B cell (primary cell): ENCODE measurements around the gene PPP1R3E. TPM values are rescaled to one million over a fixed set of nuclear protein-coding genes. Genes with fewer than 3 reads are reported as not detected.

Source experiments
- ATAC-seq: fragments of 200-7000 bp; cut with Tn5 transposase; one replicate; pipeline ENCODE4 v1.10.0; 2021; ENCODE audit warnings: low read depth, mild to moderate bottlenecking, moderate number of reproducible peaks, moderate library complexity
- CTCF ChIA-PET: fragments of 350-600 bp; sonication (Branson Sonifier 250); formaldehyde crosslinking; loops from one replicate; lab custom pipeline; 2021; ENCODE audit warnings: antibody characterized with exemption, inconsistent platforms; lab: Charles Lee
- POLR2A ChIA-PET: fragments of 350-600 bp; sonication (Branson Sonifier 250); formaldehyde crosslinking; loops from one replicate; lab custom pipeline; 2021; ENCODE audit warnings: antibody characterized with exemption; lab: Charles Lee
- DNase-seq: peaks from one replicate; pipeline ENCODE4 v3.0.0; 2013
- H2AFZ ChIP-seq: 2 replicates; pipeline ENCODE4 v1.6.1; 2012; ENCODE audit warnings: mild to moderate bottlenecking, low read depth, low read length; ENCODE audit not compliant: insufficient read depth, poor library complexity, severe bottlenecking
- H3K27ac ChIP-seq, 2 donors: 1 replicate in 1 of 2; 2 replicates in 1 of 2; pipeline ENCODE4 v1.5.1; 2012 to 2013; ENCODE audit warnings: low read length in 2 of 2, mild to moderate bottlenecking in 2 of 2, moderate library complexity in 1 of 2
- H3K27me3 ChIP-seq, 4 experiments: fragments of 200-600 bp in 1 of 4; sonication (generic) in 1 of 4; replicated peaks in 1 of 4; 1 replicate in 2 of 4; 2 replicates in 2 of 4; pipeline versions ENCODE4 v1.6.1 to v1.7.0; 2013 to 2016; ENCODE audit warnings: low read length in 3 of 4, mild to moderate bottlenecking in 2 of 4, mixed read lengths in 1 of 4, moderate library complexity in 1 of 4; ENCODE audit not compliant: insufficient read depth in 4 of 4, control insufficient read depth in 3 of 4; ENCODE audit errors: control extremely low read depth in 1 of 4
- H3K36me3 ChIP-seq, 2 experiments: replicated peaks in 1 of 2; 1 replicate in 1 of 2; 2 replicates in 1 of 2; pipeline versions ENCODE4 v1.6.1 to v1.7.1; 2013; ENCODE audit warnings: low read length in 1 of 2; ENCODE audit not compliant: insufficient read depth in 2 of 2, control insufficient read depth in 1 of 2; ENCODE audit errors: control extremely low read depth in 1 of 2, extremely low read depth in 1 of 2
- H3K4me1 ChIP-seq, 2 donors: fragments of 200-600 bp in 1 of 2; sonication (generic) in 1 of 2; 1 replicate in 1 of 2; 2 replicates in 1 of 2; pipeline versions ENCODE4 v1.5.1 to v1.6.1; 2013 to 2017; ENCODE audit warnings: low read length in 2 of 2; ENCODE audit not compliant: control insufficient read depth in 2 of 2, insufficient read depth in 2 of 2
- H3K4me2 ChIP-seq: replicated peaks from 2 replicates; pipeline ENCODE3; 2012; ENCODE audit warnings: mild to moderate bottlenecking, low read depth, low read length; ENCODE audit not compliant: poor library complexity, severe bottlenecking
- H3K4me3 ChIP-seq, 5 experiments: fragments of 200-600 bp in 1 of 5; sonication (generic) in 1 of 5; 1 replicate in 3 of 5; 2 replicates in 2 of 5; pipeline versions ENCODE4 v1.5.1 to v1.7.0; 2011 to 2016; ENCODE audit warnings: low read length in 4 of 5, mild to moderate bottlenecking in 4 of 5, low read depth in 2 of 5, control low read depth in 1 of 5, moderate library complexity in 1 of 5; ENCODE audit not compliant: insufficient read depth in 1 of 5; ENCODE audit errors: control extremely low read depth in 1 of 5, extremely low read depth in 1 of 5
- H3K79me2 ChIP-seq: fragments of 200-600 bp; sonication (generic); one replicate; pipeline ENCODE4 v1.6.0; 2016; ENCODE audit warnings: low read length; ENCODE audit not compliant: control insufficient read depth, insufficient read depth
- H3K9ac ChIP-seq: fragments of 200-600 bp; sonication (generic); 2 replicates; pipeline ENCODE4 v1.6.1; 2017; ENCODE audit warnings: mild to moderate bottlenecking, low read length, moderate library complexity
- H3K9me3 ChIP-seq, 3 donors: one replicate each; pipeline versions ENCODE4 v1.6.1 to v1.7.1; 2013; ENCODE audit warnings: low read length in 2 of 3; ENCODE audit not compliant: control insufficient read depth in 2 of 3, insufficient read depth in 1 of 3; ENCODE audit errors: control extremely low read depth in 1 of 3
- H4K20me1 ChIP-seq: 2 replicates; pipeline ENCODE4 v1.6.0; 2012; ENCODE audit warnings: mild to moderate bottlenecking, low read length; ENCODE audit not compliant: insufficient read depth, control insufficient read depth, poor library complexity, severe bottlenecking
- H3K27ac Mint-ChIP-seq: one replicate; pipeline ENCODE4 v1.8.0; 2021; ENCODE audit warnings: mixed read lengths
- H3K27me3 Mint-ChIP-seq: one replicate; pipeline ENCODE4 v1.8.0; 2021; ENCODE audit warnings: mixed read lengths
- H3K4me1 Mint-ChIP-seq: one replicate; pipeline ENCODE4 v1.8.0; 2021; ENCODE audit warnings: mixed read lengths
- H3K4me3 Mint-ChIP-seq: one replicate; pipeline ENCODE4 v1.8.0; 2021; ENCODE audit warnings: mixed read lengths
- H3K9me3 Mint-ChIP-seq: one replicate; pipeline ENCODE4 v1.8.0; 2022; ENCODE audit warnings: mixed read lengths; ENCODE audit not compliant: insufficient read depth
- CTCF ChIP-seq: fragments of 200-600 bp; IDR thresholded peaks from one replicate; pipeline ENCODE4 v1.8.0; 2022; ENCODE audit warnings: antibody characterized with exemption, mild to moderate bottlenecking
- EZH2 ChIP-seq: IDR thresholded peaks from 2 replicates; pipeline ENCODE4 v1.6.1; 2012; ENCODE audit warnings: borderline replicate concordance, low read depth, mild to moderate bottlenecking, moderate library complexity, low read length; ENCODE audit not compliant: insufficient read depth, poor library complexity, severe bottlenecking
- WGBS: methylation state at CpG from one replicate; pipeline ENCODE4 v1.1.5; 2013; ENCODE audit warnings: missing lambda C conversion rate; ENCODE audit not compliant: insufficient coverage; 5-methylcytosine and 5-hydroxymethylcytosine counted together
- intact Hi-C: fragments of 100-400 bp; cut with micrococcal nuclease; formaldehyde crosslinking; loops from one replicate; pipeline ENCODE4 v1.10.0; 2022
- polyA plus RNA-seq: library from polyadenylated mRNA; depleted of rRNA; stranded (reverse); fragments of >200 nt; gene quantifications from 2 replicates; pipeline ENCODE4 v1.2.3, GENCODE V29; 2012
- total RNA-seq, 2 donors: library from RNA; stranded (reverse); fragments of 120-200 nt in 1 of 2; gene quantifications; 1 replicate in 1 of 2; 2 replicates in 1 of 2; pipeline versions ENCODE4 v1.2.3 to v1.2.4, GENCODE V29; 2013 to 2022

The PPP1R3E gene
- total and polyA plus RNA-seq, 2 donors (not counting 1 experiment from before 2014, with no cell fraction given), result 56.9 to 76.7 TPM

- H2AFZ ChIP-seq, result no peak overlapping the region
- H3K27me3 ChIP-seq, result no peaks in the 10 kb centered on the region
- H3K27ac ChIP-seq, result no peak overlapping the region
- TF ChIP-seq EZH2, result no peak
- TF ChIP-seq CTCF, result no peak
- no peak overlapping the region for H3K4me3 Mint-ChIP-seq
- peaks cover 19 to 22% of the 10 kb centered on the region in 2 donors for H3K4me1 ChIP-seq
- POLR2A ChIA-PET, result no interaction called here
- DNase-seq (no peak), ATAC-seq (no peak)
- H3K36me3 ChIP-seq, result peaks cover 7 to 32% of the 10 kb centered on the region in 2 experiments
- no peak overlapping the region for H3K4me2 ChIP-seq
- CTCF ChIA-PET, result interaction anchor here (6.4 to 6.7 kb wide), 2 partner anchors 24 to 204 kb away, joined by 32 to 56 read pairs; partner anchors contain the start of gene PPP1R3E
- H3K9me3 ChIP-seq, result no peaks in the 10 kb centered on the region
- peaks cover 32% of the 10 kb centered on the region for H3K4me1 Mint-ChIP-seq
- intact Hi-C loops, result no loop called here
- 100% methylated on average over 3 of the region's 7 CpGs for WGBS
- H3K9ac ChIP-seq, result no peak overlapping the region
- H3K27me3 Mint-ChIP-seq, result no peaks in the 10 kb centered on the region
- H3K27ac Mint-ChIP-seq, result no peak overlapping the region
- peaks cover 13% of the 10 kb centered on the region for H4K20me1 ChIP-seq
- H3K79me2 ChIP-seq, result peaks cover 15% of the 10 kb centered on the region
- no peak overlapping the region for H3K4me3 ChIP-seq
- H3K9me3 Mint-ChIP-seq, result no peaks in the 10 kb centered on the region
These were observed 22.3 kb upstream of the PPP1R3E start for GRCh38 chr14:23324993-23325392.

- Histone ChIP-seq H3K4me1 (peaks cover 21 to 24% of the 10 kb centered on the region in 2 donors), H3K9me3 (no peaks in the 10 kb centered on the region), H3K79me2 (peaks cover 15% of the 10 kb centered on the region), H3K27ac (no peak overlapping the region), H3K36me3 (peaks cover 7 to 32% of the 10 kb centered on the region in 2 experiments), H3K4me3 (no peak overlapping the region), H3K4me2 (no peak overlapping the region), H4K20me1 (peaks cover 13% of the 10 kb centered on the region), H3K27me3 (no peaks in the 10 kb centered on the region), H3K9ac (no peak overlapping the region), H2AFZ (no peak overlapping the region)
- Mint-ChIP-seq H3K4me1 (peaks cover 35% of the 10 kb centered on the region), H3K9me3 (no peaks in the 10 kb centered on the region), H3K27ac (no peak overlapping the region), H3K27me3 (no peaks in the 10 kb centered on the region), H3K4me3 (no peak overlapping the region)
- TF ChIP-seq CTCF, result no peak
- ChIA-PET CTCF (interaction anchor here (1.7 to 6.7 kb wide), 3 partner anchors 23 to 238 kb away, joined by 5 to 56 read pairs (median 32); partner anchors contain the start of gene PPP1R3E), POLR2A (no interaction called here)
- ATAC-seq, result no peak
- 100% methylated on average over 2 of the region's 2 CpGs for WGBS
- no peak for DNase-seq
- intact Hi-C loops, result no loop called here
These were observed 21.8 kb upstream of the PPP1R3E start for GRCh38 chr14:23324455-23324846.
